ENCODE data around the gene SCAMP2.

GRCh38 chr15:74798388-74799254 is 74.5 kb downstream of the SCAMP2 start:
- TF ChIP-seq CTCF (IDR thresholded peaks at IDR 0.05) (no peak; the same call in 1 of the 2 replicates), REST (IDR thresholded peaks at IDR 0.05; ENCODE audit: insufficient read depth in 1 of 2, low read depth in 2 of 2, low read length in 1 of 2) (no peak), TCF7L2 (IDR thresholded peaks at IDR 0.05; ENCODE audit: low read depth, low read length) (no peak), POLR2AphosphoS5 (IDR thresholded peaks at IDR 0.05; ENCODE audit: low read depth, low read length) (no peak), SIN3A (IDR thresholded peaks at IDR 0.05; ENCODE audit: borderline replicate concordance, insufficient read depth, low read depth, low read length) (no peak)
